Measurements from ENCODE around the gene ERLEC1.

- no peak for TF ChIP-seq CTCF (IDR thresholded peaks at IDR 0.05; ENCODE audit: insufficient read depth, low read depth, low read length)
- TF ChIP-seq EZH2 (IDR thresholded peaks at IDR 0.05; ENCODE audit: insufficient read depth, low read length), result no peak
Measured at GRCh38 chr2:53777134-53777533, 9.7 kb upstream of the ERLEC1 start.

Data from astrocyte (in vitro differentiated cells and primary cell).